Fibroblast of mammary gland (primary cell): ENCODE results near the gene HMGXB3.

Source experiments
- DNase-seq: peaks from one replicate; pipeline ENCODE4 v3.0.0-alpha.2; 2010; ENCODE audit warnings: low read depth
- H3K4me3 ChIP-seq: 2 replicates; pipeline ENCODE4 v1.5.1; 2011; ENCODE audit warnings: low read depth, mild to moderate bottlenecking, low read length, moderate library complexity; ENCODE audit not compliant: control insufficient read depth
- TF ChIP-seq, protein P1 (sequence below): conservative IDR thresholded peaks from 2 replicates; pipeline ENCODE4 v1.5.1; 2011; ENCODE audit warnings: low read depth, low read length, inconsistent platforms; ENCODE audit not compliant: control insufficient read depth, insufficient read depth

HMGXB3 gene

GRCh38 chr5:149966946-149967345 lies 33.6 kb upstream of the HMGXB3 start:
- H3K4me3 ChIP-seq, result no peak overlapping the region
- TF ChIP-seq, protein P1, sequence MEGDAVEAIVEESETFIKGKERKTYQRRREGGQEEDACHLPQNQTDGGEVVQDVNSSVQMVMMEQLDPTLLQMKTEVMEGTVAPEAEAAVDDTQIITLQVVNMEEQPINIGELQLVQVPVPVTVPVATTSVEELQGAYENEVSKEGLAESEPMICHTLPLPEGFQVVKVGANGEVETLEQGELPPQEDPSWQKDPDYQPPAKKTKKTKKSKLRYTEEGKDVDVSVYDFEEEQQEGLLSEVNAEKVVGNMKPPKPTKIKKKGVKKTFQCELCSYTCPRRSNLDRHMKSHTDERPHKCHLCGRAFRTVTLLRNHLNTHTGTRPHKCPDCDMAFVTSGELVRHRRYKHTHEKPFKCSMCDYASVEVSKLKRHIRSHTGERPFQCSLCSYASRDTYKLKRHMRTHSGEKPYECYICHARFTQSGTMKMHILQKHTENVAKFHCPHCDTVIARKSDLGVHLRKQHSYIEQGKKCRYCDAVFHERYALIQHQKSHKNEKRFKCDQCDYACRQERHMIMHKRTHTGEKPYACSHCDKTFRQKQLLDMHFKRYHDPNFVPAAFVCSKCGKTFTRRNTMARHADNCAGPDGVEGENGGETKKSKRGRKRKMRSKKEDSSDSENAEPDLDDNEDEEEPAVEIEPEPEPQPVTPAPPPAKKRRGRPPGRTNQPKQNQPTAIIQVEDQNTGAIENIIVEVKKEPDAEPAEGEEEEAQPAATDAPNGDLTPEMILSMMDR, result no peak
- no peak for DNase-seq

DNA sequence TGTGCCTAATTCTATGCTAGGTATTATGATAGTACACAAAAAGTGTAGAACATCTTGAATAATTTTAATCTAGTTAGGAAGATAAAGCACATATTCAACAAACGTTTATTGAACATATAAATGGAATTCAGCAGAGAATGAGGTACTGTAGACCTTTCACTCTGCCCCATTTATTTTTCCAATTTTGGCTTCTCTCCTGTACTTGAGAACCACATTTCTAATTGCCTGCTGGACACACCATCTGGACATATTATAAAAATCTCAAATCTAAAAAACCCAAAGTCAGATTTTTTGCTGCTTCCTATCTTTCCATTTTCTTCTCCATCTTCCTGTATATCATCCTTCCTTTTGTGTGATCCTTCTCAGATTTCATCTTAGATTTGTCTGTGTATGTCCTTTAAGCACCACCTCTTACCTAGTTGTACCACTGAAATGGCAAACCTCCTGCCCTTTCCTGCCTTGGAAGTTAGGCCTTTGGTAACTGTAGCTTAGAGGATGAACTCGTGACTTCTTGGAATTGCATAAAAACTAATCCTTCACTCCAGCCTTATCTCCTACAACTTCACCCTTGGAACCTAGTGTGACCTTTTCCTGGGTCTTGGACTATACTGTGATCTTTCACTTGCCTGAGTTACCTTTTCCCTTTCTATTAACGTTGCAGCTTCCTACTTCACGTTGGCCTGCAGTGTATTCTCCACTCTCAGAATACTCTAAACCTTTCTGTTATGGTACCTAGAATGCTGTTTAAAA lies 31.2 kb upstream of the HMGXB3 start:
- TF ChIP-seq, protein P1, result no peak
- H3K4me3 ChIP-seq, result no peak overlapping the region
- DNase-seq, result no peak

DNA sequence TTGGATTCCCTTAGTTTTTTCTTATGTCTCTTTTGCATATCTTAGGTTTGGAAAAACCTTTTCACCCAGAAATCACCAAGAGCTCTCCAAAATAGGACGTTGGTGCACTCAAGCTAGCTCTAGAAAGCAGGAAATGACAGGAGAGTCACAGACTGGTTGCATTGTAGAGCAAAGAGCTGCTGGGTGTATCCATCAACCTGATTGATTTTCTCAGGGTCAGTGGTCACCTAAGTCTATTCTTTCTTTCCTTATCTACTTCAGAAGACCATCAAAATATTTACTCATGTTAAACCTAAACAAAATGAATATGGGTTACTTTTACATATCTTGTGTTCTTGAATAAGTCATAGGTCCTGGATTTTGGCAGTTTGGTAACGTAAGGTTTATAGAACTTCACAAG lies 25.1 kb upstream of the HMGXB3 start:
- TF ChIP-seq, protein P1, result no peak
- H3K4me3 ChIP-seq, result no peak overlapping the region
- DNase-seq, result no peak

DNA sequence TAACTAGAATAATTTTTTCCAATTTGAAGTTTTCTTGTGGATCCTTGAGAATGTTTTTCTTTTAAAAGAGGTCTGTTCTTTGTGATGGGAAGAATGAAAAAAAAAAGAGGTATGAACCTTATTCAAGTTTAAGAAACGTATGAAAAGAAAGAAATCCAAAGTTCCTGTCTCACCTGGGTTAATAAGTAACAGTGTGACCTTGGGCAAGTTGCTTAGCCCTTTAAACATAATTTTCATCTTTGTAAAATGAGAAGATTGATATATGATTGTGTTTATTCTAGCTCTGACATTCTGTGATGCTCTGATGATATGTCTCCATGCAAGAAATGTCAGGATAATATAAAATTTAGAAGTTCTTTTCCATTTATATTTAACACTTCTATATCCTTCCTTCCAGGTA lies 20.6 kb upstream of the HMGXB3 start:
- TF ChIP-seq, protein P1, result no peak
- no peak for DNase-seq
- no peak overlapping the region for H3K4me3 ChIP-seq

DNA sequence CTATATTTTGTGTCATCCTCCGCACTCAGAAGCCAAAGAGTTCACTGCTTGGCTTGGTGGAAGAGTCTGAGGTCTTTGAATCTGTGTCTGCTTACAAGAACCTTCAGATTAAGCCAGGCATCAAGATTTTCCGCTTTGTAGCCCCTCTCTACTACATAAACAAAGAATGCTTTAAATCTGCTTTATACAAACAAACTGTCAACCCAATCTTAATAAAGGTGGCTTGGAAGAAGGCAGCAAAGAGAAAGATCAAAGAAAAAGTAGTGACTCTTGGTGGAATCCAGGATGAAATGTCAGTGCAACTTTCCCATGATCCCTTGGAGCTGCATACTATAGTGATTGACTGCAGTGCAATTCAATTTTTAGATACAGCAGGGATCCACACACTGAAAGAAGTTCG lies 19.3 kb upstream of the HMGXB3 start:
- DNase-seq, result no peak
- no peak overlapping the region for H3K4me3 ChIP-seq
- TF ChIP-seq, protein P1, result no peak

- TF ChIP-seq, protein P1, result no peak
- DNase-seq, result no peak
- no peak overlapping the region for H3K4me3 ChIP-seq
These were observed 18.0 kb upstream of the HMGXB3 start for GRCh38 chr5:149982505-149982904.

GRCh38 chr5:149988126-149988525 lies 12.4 kb upstream of the HMGXB3 start:
- DNase-seq, result no peak
- TF ChIP-seq, protein P1, result no peak

More at GRCh38 chr5:149988126-149988525, 12.4 kb upstream of the HMGXB3 start:
- H3K4me3 ChIP-seq, result no peak overlapping the region
